HEK293T (cell line): Measurements from ENCODE around the gene C1QTNF6.

ENCODE experiments used
- BHLHE40 ChIP-seq: fragments of 450-650 bp; IDR thresholded peaks from 2 replicates; pipeline ENCODE4 v1.6.1; 2016; ENCODE audit warnings: mild to moderate bottlenecking, moderate library complexity, borderline replicate concordance
- CTBP1 ChIP-seq: fragments of 450-650 bp; IDR thresholded peaks from 2 replicates; pipeline ENCODE4 v1.6.1; 2016; ENCODE audit warnings: borderline replicate concordance
- FOXA1 ChIP-seq: fragments of 450-650 bp; IDR thresholded peaks from 2 replicates; pipeline ENCODE4 v1.6.1; 2016; ENCODE audit warnings: mild to moderate bottlenecking
- FOXK2 ChIP-seq: fragments of 450-650 bp; IDR thresholded peaks from 2 replicates; pipeline ENCODE4 v1.6.1; 2016; ENCODE audit warnings: mild to moderate bottlenecking
- L3MBTL2 ChIP-seq: fragments of 450-650 bp; conservative IDR thresholded peaks from 2 replicates; pipeline ENCODE4 v1.6.1; 2016; ENCODE audit warnings: mild to moderate bottlenecking
- NFRKB ChIP-seq: fragments of 450-650 bp; IDR thresholded peaks from 2 replicates; pipeline ENCODE4 v1.6.1; 2016; ENCODE audit warnings: mild to moderate bottlenecking, moderate library complexity
- SUZ12 ChIP-seq: fragments of 450-650 bp; IDR thresholded peaks from 2 replicates; pipeline ENCODE4 v1.6.1; 2016; ENCODE audit warnings: mild to moderate bottlenecking
- TARDBP ChIP-seq: fragments of 450-650 bp; IDR thresholded peaks from 2 replicates; pipeline ENCODE4 v1.6.1; 2016

DNA sequence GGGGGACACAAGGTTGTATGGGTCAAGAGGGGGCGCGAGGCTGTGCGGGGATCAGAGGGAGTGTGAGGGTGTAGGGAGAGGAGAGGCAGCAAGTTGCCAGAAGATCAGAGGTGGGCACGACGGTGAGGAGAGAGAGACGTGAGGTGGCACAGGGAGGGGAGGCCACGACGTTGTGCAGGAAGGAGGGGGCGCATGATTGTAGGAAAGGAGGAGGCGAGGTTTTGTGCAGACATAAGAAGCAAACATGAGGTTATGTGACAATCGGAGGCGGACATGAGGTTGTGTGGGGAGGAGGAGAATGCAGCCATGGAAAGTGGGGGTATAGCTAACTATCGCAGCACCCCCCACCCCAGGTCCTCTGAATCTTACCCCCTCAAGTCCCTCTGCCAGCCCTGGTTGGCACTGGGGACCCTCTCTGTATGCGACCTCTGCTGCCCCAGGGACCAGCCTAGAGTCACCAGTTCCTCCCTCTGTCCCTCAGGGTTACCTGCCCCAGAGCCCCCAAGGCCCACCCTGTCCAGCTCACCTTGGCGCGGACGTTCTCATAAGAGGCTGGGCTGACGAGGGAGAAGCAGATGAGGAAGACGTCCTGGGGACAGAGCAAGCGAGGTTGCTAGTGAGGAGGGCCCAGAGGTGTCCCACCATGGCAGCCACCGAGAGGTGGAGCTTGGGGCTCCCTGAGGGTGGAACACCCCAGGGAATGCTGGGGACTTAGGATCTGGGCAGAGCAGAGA lies 43.5 kb upstream of the C1QTNF6 start:
- TF ChIP-seq CTBP1 = no peak
- no peak for TF ChIP-seq SUZ12
- TF ChIP-seq TARDBP = no peak
- no peak for TF ChIP-seq NFRKB
- no peak for TF ChIP-seq FOXA1
- TF ChIP-seq L3MBTL2 = no peak
- TF ChIP-seq FOXK2 = no peak
- TF ChIP-seq BHLHE40 = no peak
